Measurements from ENCODE around the gene AGTRAP. TPM values are rescaled to one million over a fixed set of nuclear protein-coding genes. Genes with fewer than 3 reads are reported as not detected.

The AGTRAP gene
- total and polyA plus RNA-seq, 9 of the 15 experiments (the other 6 are each of a cell fraction or from before 2014, with no cell fraction given): 26.8 to 105 (median 57.5) TPM

GRCh38 chr1:11751087-11751486 is 15.2 kb downstream of the AGTRAP start:
- Histone ChIP-seq H3K4me1 (replicated peaks in 1 of 2; ENCODE audit: control insufficient read depth in 2 of 2, insufficient read depth in 2 of 2, low read length in 2 of 2) (peaks cover 31 to 52% of the 10 kb centered on the region in 2 experiments), H3K4me2 (ENCODE audit: insufficient read depth, low read length) (no peak overlapping the region), H3K27me3 (ENCODE audit: control insufficient read depth in 2 of 2, insufficient read depth in 2 of 2, low read length in 2 of 2) (no peaks in the 10 kb centered on the region), H3K9me3 (replicated peaks; ENCODE audit: control insufficient read depth, insufficient read depth, low read depth, low read length) (no peaks in the 10 kb centered on the region), H3K9ac (ENCODE audit: insufficient read depth in 1 of 2, low read depth in 2 of 2, low read length in 2 of 2) (no peak overlapping the region), H3K36me3 (ENCODE audit: control insufficient read depth, insufficient read depth, low read length) (peaks cover 45% of the 10 kb centered on the region; the same call in 2 of the 3 replicates), H3K79me2 (ENCODE audit: control insufficient read depth, insufficient read depth, low read length) (no peaks in the 10 kb centered on the region), H3K4me3 (no peak overlapping the region), H3K27ac (ENCODE audit: extremely low read depth, low read depth, low read length) (no peak overlapping the region), H4K20me1 (replicated peaks; ENCODE audit: control insufficient read depth, insufficient read depth, low read length) (no peaks in the 10 kb centered on the region), H2AFZ (ENCODE audit: low read depth, low read length) (no peak overlapping the region), H3K9me1 (ENCODE audit: control insufficient read depth, insufficient read depth, low read length) (no peaks in the 10 kb centered on the region)
- DNase-seq (ENCODE audit: extremely low read depth in 1 of 4, low spot score in 3 of 4): no peak
- POLR2A ChIA-PET: no interaction called here
- BruUV-seq (replicated peaks): no TSS peak
- CTCF ChIA-PET (ENCODE audit: low intra/inter-chr PET ratio): no interaction called here
- WGBS (ENCODE audit: insufficient coverage, low coverage, missing lambda C conversion rate): 93% methylated on average over 9 of the region's 9 CpGs
- no peak for ATAC-seq
- FAIRE-seq: no peak
- TF ChIP-seq FOXO4 (CRISPR knock-in tag; IDR thresholded peaks at IDR 0.05) (no peak), RBBP5 (IDR thresholded peaks at IDR 0.05; ENCODE audit: borderline replicate concordance, insufficient read depth, low read length, poor library complexity, severe bottlenecking) (peak; percentile 14)
- intact Hi-C loops (cut with micrococcal nuclease) (no loop called here), in situ Hi-C loops (cut with MboI) (no loop called here)
